HG02571 (cell line): ENCODE measurements around the gene RPP40.
"Not testable (repeated sequence)": the region's sequence is repeated elsewhere in the genome, so short reads cannot be mapped to it uniquely, and the experiment has no call there.

Experiments
- ATAC-seq: cut with Tn5 transposase; IDR thresholded peaks from one replicate; pipeline ENCODE4 v1.9.1; 2021; ENCODE audit warnings: mild to moderate bottlenecking, moderate library complexity; ENCODE audit not compliant: unreplicated experiment

RPP40 gene

GRCh38 chr6:5003604-5004372 is at the start of gene RPP40:
Gene RPP40 (minus strand): TSS chr6:5004037. CDS start chr6:5004002, 35 bp downstream.
- peak; percentile 88 for ATAC-seq

DNA sequence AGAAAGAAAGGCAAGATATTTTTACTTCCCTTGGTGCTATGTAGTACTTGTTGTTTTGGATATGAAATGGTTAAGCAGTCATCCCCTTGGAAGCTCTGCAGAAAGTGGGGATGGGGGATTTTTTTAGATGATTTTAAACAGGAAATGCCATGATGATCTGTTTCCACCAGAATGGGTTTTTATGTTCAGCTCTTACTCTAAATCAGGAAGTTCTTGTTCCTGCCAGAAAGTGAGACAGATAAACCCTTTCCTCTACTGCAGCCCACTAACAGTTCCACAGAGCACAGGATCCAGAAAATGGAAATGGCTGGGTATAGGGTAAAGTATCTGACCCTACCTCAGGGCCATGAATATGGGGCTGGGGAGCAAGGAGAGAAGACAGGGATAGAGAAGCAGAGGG is 49.2 kb upstream of the RPP40 start:
- ATAC-seq = no peak

DNA sequence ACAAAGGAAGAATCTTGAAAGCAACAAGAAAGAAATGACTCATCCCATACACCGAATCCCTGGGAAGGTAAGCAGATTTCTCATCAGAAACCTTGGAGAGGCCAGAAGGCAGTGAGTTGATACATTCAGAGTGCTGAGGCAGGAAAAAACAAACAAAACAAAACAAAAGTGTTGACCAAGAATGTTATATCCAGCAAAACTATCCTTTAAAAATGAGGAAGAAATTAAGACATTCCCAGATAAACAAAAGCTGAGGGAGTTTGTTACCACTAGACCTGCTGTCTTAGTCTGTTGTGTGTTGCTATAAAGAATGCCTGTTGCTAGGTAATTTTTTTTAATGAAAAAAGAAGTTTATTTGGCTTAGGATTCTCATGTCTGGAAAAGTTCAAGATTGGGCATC is 47.6 kb upstream of the RPP40 start:
- no peak for ATAC-seq

GRCh38 chr6:5050009-5050408 is 46.2 kb upstream of the RPP40 start:
- ATAC-seq = no peak

GRCh38 chr6:5046430-5046829 is 42.6 kb upstream of the RPP40 start:
- no peak for ATAC-seq

DNA sequence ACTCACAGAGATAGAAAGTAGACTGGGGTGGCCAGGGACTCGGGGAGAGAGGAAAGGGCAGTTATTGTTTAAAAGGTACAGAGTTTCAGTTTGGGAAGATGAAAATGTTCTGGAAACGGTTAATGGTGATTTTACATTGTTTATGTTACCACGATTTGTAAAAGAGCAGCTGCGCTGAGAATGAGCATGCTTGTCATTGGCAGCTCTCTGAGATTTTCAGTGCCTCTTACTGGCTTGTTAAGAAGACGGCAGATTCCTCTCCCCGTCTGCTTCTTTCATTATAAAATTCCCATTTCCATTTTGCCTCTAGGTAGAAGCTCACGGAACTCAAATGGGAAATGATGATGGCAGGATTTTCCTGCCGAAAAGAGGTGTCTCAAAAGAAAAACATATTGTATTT is 41.6 kb upstream of the RPP40 start:
- ATAC-seq = no peak

DNA sequence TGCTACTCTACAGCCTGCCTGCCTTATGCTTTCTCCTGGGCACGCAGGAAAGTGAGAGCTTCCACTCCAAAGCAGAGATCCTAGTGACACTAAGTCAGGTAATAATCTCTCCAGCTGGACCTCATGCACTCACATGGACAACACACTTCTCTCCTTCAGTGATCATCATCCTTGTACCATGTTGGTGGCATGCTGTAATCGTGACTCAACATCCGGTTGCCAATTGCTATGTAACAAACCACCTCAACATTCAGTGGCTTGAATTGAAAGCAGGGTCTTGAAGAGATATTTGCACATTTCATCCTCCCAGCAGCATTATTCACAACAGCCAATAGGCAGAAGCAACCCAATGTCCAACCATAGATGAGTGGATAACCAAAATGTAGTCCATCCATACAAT is 41.0 kb upstream of the RPP40 start:
- no peak for ATAC-seq

DNA sequence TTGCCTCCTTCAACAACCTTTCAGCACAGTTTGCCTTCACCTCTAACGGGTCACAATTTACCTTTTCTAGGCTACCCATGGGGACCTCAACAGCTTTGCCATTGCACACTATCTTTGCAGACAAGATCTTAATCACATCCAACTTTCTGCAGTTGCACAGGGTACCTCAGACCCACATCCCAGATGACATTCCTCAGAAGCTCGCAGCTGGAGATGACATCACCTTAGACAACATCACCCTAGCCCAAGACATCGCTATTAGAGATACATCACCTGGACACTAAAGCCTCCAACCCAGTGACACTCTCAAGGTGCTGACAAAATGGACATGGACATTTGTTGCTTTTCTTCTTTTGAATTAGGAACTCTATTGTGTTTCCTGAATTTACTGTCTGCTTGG is 38.6 kb upstream of the RPP40 start:
- ATAC-seq = no peak

DNA sequence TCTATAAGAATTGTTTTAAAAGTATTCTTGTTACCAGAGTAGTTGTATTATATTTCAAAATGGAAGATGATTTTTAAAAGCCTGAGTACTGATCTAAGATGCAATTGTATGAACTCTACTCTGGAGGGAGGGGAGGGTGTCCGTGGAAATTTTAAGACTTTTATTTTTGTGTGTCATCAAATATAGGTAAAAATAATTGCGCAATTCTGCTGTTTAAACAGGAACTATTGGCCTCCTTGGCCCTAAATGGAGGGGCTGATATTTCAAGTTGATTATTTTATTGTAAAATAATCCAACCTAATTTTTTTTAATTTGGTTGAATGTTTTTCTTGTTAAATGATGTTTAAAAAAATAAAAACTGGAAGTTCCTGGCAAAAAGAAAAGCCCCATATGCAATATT is 38.1 kb upstream of the RPP40 start:
- no peak for ATAC-seq

- ATAC-seq = no peak
These were observed 32.4 kb upstream of the RPP40 start for GRCh38 chr6:5036269-5036668.

DNA sequence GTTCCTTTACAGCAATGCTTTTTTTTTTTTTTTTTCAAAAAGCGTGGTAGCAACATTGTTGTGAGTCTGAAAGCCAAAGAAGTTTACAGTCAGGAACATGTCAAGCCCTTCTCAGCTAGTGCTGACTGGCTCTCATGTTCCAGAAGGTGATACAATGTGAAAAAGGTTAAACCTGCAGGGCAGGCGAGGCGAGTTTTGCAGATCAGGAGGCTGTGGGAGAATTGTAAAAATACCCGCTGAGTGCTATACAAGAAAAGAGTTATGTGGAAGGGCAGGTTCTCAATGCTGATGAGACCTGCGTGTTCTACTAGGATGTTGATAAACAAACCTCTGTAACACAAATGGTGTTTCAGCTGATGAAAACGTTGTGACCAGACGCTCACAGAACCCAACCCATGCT is 30.9 kb upstream of the RPP40 start:
- no peak for ATAC-seq

GRCh38 chr6:5034328-5034727 is 30.5 kb upstream of the RPP40 start:
- ATAC-seq = no peak

DNA sequence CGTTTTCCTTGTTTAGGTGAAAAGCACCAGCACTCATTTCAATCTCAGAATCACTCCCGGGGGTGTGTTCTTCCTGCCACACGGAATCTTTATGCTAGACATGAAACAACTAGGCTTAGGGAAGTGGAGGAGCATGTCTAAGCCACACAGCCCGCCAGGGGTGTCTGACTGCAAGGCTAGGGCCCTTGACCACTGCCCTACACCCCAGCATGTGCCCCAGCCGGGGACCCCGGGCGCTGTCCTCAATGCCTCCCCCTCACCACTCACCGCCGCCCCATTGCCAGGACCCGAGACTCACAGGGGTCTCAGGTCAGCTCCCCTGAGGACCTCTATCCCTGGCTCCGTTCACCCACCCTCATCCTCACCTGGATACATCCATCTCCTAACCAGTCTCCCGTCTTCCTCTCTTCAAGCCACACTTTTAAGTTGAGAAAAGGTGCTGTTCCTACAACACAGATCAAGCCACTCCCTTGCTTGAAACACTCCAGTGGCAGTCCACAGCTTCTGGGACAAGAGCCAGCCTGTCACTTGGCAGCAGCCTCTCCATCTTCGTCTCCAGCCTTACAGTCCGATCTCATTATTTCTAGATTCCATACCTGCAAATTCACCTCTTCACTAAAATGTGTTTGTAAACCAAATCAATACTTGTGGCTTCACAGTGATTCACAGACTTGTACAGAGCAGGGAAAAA is 29.5 kb upstream of the RPP40 start:
- not testable (repeated sequence) for ATAC-seq

GRCh38 chr6:5032706-5033105 is 28.9 kb upstream of the RPP40 start:
- ATAC-seq = not testable (repeated sequence)

- no peak for ATAC-seq
These were observed 27.3 kb upstream of the RPP40 start for GRCh38 chr6:5031150-5031549.

- ATAC-seq = peak; percentile 81
These were observed 26.8 kb upstream of the RPP40 start for GRCh38 chr6:5030596-5031136.

GRCh38 chr6:5029609-5030008 is 25.8 kb upstream of the RPP40 start:
- no peak for ATAC-seq

GRCh38 chr6:5028921-5029320 is 25.1 kb upstream of the RPP40 start:
- no peak for ATAC-seq

DNA sequence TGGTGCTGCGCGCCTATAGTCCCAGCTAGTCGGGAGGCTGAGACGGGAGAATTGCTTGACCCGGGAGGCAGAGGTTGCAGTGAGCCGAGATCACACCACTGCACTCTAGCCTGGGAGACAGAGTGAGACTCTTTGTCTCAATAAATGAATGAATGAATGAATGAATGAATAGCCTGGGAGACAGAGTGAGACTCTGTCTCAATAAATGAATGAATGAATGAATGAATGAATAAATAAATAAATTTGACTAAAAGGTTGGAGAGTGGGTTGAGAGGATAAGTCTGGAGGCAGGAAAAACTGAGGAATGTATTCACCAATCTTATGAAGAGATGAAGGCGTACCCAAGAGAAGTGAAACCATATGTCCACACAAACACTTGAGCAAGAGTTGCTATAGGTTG is 24.5 kb upstream of the RPP40 start:
- ATAC-seq = no peak

GRCh38 chr6:5025911-5026819 is 22.3 kb upstream of the RPP40 start:
- ATAC-seq = no peak

GRCh38 chr6:5023923-5024322 is 20.1 kb upstream of the RPP40 start:
- ATAC-seq = no peak
